Karpas-422 (cell line): Measurements from ENCODE around the gene MACROD2. TPM values are rescaled to one million over a fixed set of nuclear protein-coding genes. Genes with fewer than 3 reads are reported as not detected.

ENCODE experiments used
- DNase-seq: peaks from one replicate; pipeline ENCODE4 v3.0.0-alpha.2; 2015
- H2AFZ ChIP-seq: fragments of 200-600 bp; sonication (generic); 2 replicates; pipeline ENCODE4 v1.6.1; 2014; ENCODE audit warnings: antibody characterized with exemption, low read length, mixed read lengths
- H3K27ac ChIP-seq: fragments of 200-600 bp; sonication (generic); 2 replicates; pipeline ENCODE4 v1.5.1; 2014; ENCODE audit warnings: mild to moderate bottlenecking, low read length, moderate library complexity
- H3K27me3 ChIP-seq: fragments of 200-600 bp; sonication (generic); 2 replicates; pipeline ENCODE4 v1.6.1; 2014; ENCODE audit warnings: low read length, mixed read lengths
- H3K36me3 ChIP-seq: fragments of 200-600 bp; sonication (generic); 2 replicates; pipeline ENCODE4 v1.6.1; 2014; ENCODE audit warnings: low read length, mixed read lengths; ENCODE audit not compliant: insufficient read depth
- H3K4me1 ChIP-seq: fragments of 200-600 bp; sonication (generic); 2 replicates; pipeline ENCODE4 v1.6.1; 2014; ENCODE audit warnings: mild to moderate bottlenecking, low read length, mixed read lengths
- H3K4me2 ChIP-seq: fragments of 200-600 bp; sonication (generic); 2 replicates; pipeline ENCODE4 v1.6.1; 2014; ENCODE audit warnings: low read length, low read depth, mild to moderate bottlenecking; ENCODE audit not compliant: poor library complexity, severe bottlenecking
- H3K4me3 ChIP-seq: fragments of 200-600 bp; sonication (generic); 2 replicates; pipeline ENCODE4 v1.5.1; 2014; ENCODE audit warnings: mild to moderate bottlenecking, antibody characterized with exemption, low read length, mixed read lengths
- H3K79me2 ChIP-seq: fragments of 200-600 bp; sonication (generic); 2 replicates; pipeline ENCODE4 v1.6.1; 2014; ENCODE audit warnings: mild to moderate bottlenecking, low read length, mixed read lengths
- H3K9ac ChIP-seq: fragments of 200-600 bp; sonication (generic); 2 replicates; pipeline ENCODE4 v1.6.0; 2014; ENCODE audit warnings: low read length
- H3K9me2 ChIP-seq: fragments of 200-600 bp; sonication (generic), shearing (Covaris generic); replicated peaks from 2 replicates; pipeline ENCODE4 v1.6.0; 2014; ENCODE audit warnings: mild to moderate bottlenecking, low read length, moderate library complexity; ENCODE audit not compliant: insufficient read depth
- H3K9me3 ChIP-seq: fragments of 300-700, 200-600 bp; sonication (generic); 2 replicates; pipeline ENCODE4 v1.6.1; 2014; ENCODE audit warnings: low read length, mixed read lengths
- H4K20me1 ChIP-seq: fragments of 200-600 bp; sonication (generic); 2 replicates; pipeline ENCODE4 v1.6.1; 2014; ENCODE audit warnings: mild to moderate bottlenecking, antibody characterized with exemption, low read length, low read depth; ENCODE audit not compliant: insufficient read depth
- total RNA-seq: library from RNA; depleted of rRNA; stranded (reverse); fragments of >200 nt; shearing (Covaris generic); gene quantifications from 2 replicates; pipeline ENCODE4 v1.2.3, GENCODE V29; 2014; ENCODE audit warnings: low replicate concordance

MACROD2 gene
- total RNA-seq, 1 experiment from 2014 or later = 0.15 TPM

GRCh38 chr20:15179781-15180180 is 1184.5 kb downstream of the MACROD2 start:
- H3K4me1 ChIP-seq = no peaks in the 10 kb centered on the region
- no peaks in the 10 kb centered on the region for H4K20me1 ChIP-seq
- no peak overlapping the region for H3K27ac ChIP-seq
- no peaks in the 10 kb centered on the region for H3K79me2 ChIP-seq
- H3K9ac ChIP-seq = no peak overlapping the region
- H3K4me3 ChIP-seq = no peak overlapping the region
- H3K27me3 ChIP-seq = no peaks in the 10 kb centered on the region
- no peaks in the 10 kb centered on the region for H3K9me2 ChIP-seq
- H3K4me2 ChIP-seq = no peak overlapping the region
- no peak overlapping the region for H2AFZ ChIP-seq
- H3K36me3 ChIP-seq = no peaks in the 10 kb centered on the region
- no peak for DNase-seq
- H3K9me3 ChIP-seq = peaks cover 4% of the 10 kb centered on the region

- no peaks in the 10 kb centered on the region for H3K9me2 ChIP-seq
- no peaks in the 10 kb centered on the region for H3K79me2 ChIP-seq
- no peak overlapping the region for H2AFZ ChIP-seq
- no peak overlapping the region for H3K4me3 ChIP-seq
- no peaks in the 10 kb centered on the region for H3K9me3 ChIP-seq
- no peak for DNase-seq
- no peak overlapping the region for H3K27ac ChIP-seq
- H3K27me3 ChIP-seq = no peaks in the 10 kb centered on the region
- H3K9ac ChIP-seq = no peak overlapping the region
- H3K36me3 ChIP-seq = no peaks in the 10 kb centered on the region
- H3K4me1 ChIP-seq = no peaks in the 10 kb centered on the region
- H3K4me2 ChIP-seq = no peak overlapping the region
- no peaks in the 10 kb centered on the region for H4K20me1 ChIP-seq
Observed at GRCh38 chr20:15185322-15185721, 1190.0 kb downstream of the MACROD2 start.

GRCh38 chr20:15185913-15186312 is 1190.6 kb downstream of the MACROD2 start:
- Histone ChIP-seq H3K79me2 (no peaks in the 10 kb centered on the region), H3K36me3 (no peaks in the 10 kb centered on the region), H3K9ac (no peak overlapping the region), H3K9me3 (no peaks in the 10 kb centered on the region), H3K4me1 (no peaks in the 10 kb centered on the region), H2AFZ (no peak overlapping the region), H3K9me2 (no peaks in the 10 kb centered on the region), H4K20me1 (no peaks in the 10 kb centered on the region), H3K27ac (no peak overlapping the region), H3K4me2 (no peak overlapping the region), H3K4me3 (no peak overlapping the region), H3K27me3 (no peaks in the 10 kb centered on the region)
- DNase-seq = no peak

GRCh38 chr20:15187612-15188011 is 1192.3 kb downstream of the MACROD2 start:
- DNase-seq = no peak
- Histone ChIP-seq H3K36me3 (no peaks in the 10 kb centered on the region), H3K4me1 (no peaks in the 10 kb centered on the region), H3K4me3 (no peak overlapping the region), H3K9me2 (no peaks in the 10 kb centered on the region), H4K20me1 (no peaks in the 10 kb centered on the region), H3K9ac (no peak overlapping the region), H2AFZ (no peak overlapping the region), H3K27me3 (no peaks in the 10 kb centered on the region), H3K4me2 (no peak overlapping the region), H3K9me3 (no peaks in the 10 kb centered on the region), H3K27ac (no peak overlapping the region), H3K79me2 (no peaks in the 10 kb centered on the region)

GRCh38 chr20:15188415-15188814 is 1193.1 kb downstream of the MACROD2 start:
- H4K20me1 ChIP-seq = no peaks in the 10 kb centered on the region
- no peak overlapping the region for H3K4me2 ChIP-seq
- no peak overlapping the region for H3K9ac ChIP-seq
- H3K9me3 ChIP-seq = no peaks in the 10 kb centered on the region
- no peaks in the 10 kb centered on the region for H3K36me3 ChIP-seq
- no peaks in the 10 kb centered on the region for H3K79me2 ChIP-seq
- no peaks in the 10 kb centered on the region for H3K4me1 ChIP-seq
- no peaks in the 10 kb centered on the region for H3K9me2 ChIP-seq
- H3K4me3 ChIP-seq = no peak overlapping the region
- no peak overlapping the region for H3K27ac ChIP-seq
- no peaks in the 10 kb centered on the region for H3K27me3 ChIP-seq
- H2AFZ ChIP-seq = no peak overlapping the region
- no peak for DNase-seq

- H3K27me3 ChIP-seq = no peaks in the 10 kb centered on the region
- no peak overlapping the region for H3K9ac ChIP-seq
- no peaks in the 10 kb centered on the region for H4K20me1 ChIP-seq
- H3K9me3 ChIP-seq = no peaks in the 10 kb centered on the region
- H3K27ac ChIP-seq = no peak overlapping the region
- no peaks in the 10 kb centered on the region for H3K79me2 ChIP-seq
- H3K4me2 ChIP-seq = no peak overlapping the region
- DNase-seq = no peak
- no peaks in the 10 kb centered on the region for H3K9me2 ChIP-seq
- no peak overlapping the region for H2AFZ ChIP-seq
- no peak overlapping the region for H3K4me3 ChIP-seq
- H3K36me3 ChIP-seq = no peaks in the 10 kb centered on the region
- no peaks in the 10 kb centered on the region for H3K4me1 ChIP-seq
Observed at GRCh38 chr20:15191082-15191723, 1195.9 kb downstream of the MACROD2 start.

GRCh38 chr20:15195378-15195777 is 1200.1 kb downstream of the MACROD2 start:
- no peaks in the 10 kb centered on the region for H4K20me1 ChIP-seq
- no peak for DNase-seq
- no peak overlapping the region for H3K4me3 ChIP-seq
- no peaks in the 10 kb centered on the region for H3K9me2 ChIP-seq
- no peak overlapping the region for H2AFZ ChIP-seq
- H3K4me1 ChIP-seq = no peaks in the 10 kb centered on the region
- H3K27me3 ChIP-seq = no peaks in the 10 kb centered on the region
- H3K36me3 ChIP-seq = no peaks in the 10 kb centered on the region
- no peaks in the 10 kb centered on the region for H3K79me2 ChIP-seq
- H3K9ac ChIP-seq = no peak overlapping the region
- H3K9me3 ChIP-seq = no peaks in the 10 kb centered on the region
- H3K27ac ChIP-seq = no peak overlapping the region
- no peak overlapping the region for H3K4me2 ChIP-seq

GRCh38 chr20:15196547-15197255 is 1201.4 kb downstream of the MACROD2 start:
- no peaks in the 10 kb centered on the region for H3K4me1 ChIP-seq
- no peaks in the 10 kb centered on the region for H3K79me2 ChIP-seq
- no peaks in the 10 kb centered on the region for H3K27me3 ChIP-seq
- H3K4me3 ChIP-seq = no peak overlapping the region
- no peaks in the 10 kb centered on the region for H4K20me1 ChIP-seq
- DNase-seq = no peak
- no peak overlapping the region for H3K27ac ChIP-seq
- no peaks in the 10 kb centered on the region for H3K9me3 ChIP-seq
- H3K9ac ChIP-seq = no peak overlapping the region
- no peak overlapping the region for H2AFZ ChIP-seq
- H3K36me3 ChIP-seq = no peaks in the 10 kb centered on the region
- no peak overlapping the region for H3K4me2 ChIP-seq
- no peaks in the 10 kb centered on the region for H3K9me2 ChIP-seq
